ENCODE results near the gene DUSP28. TPM values are rescaled to one million over a fixed set of nuclear protein-coding genes. Genes with fewer than 3 reads are reported as not detected.

DUSP28 gene
- total and polyA plus RNA-seq, 2 of the 13 experiments (the other 11 are each of a cell fraction or from before 2014, with no cell fraction given), result 5.2 to 8.6 TPM

GRCh38 chr2:240597419-240598181 lies 37.4 kb downstream of the DUSP28 start (continued):
- TF ChIP-seq TERF1 (CRISPR knock-in tag; IDR thresholded peaks at IDR 0.05), result no peak
- no peak for TF ChIP-seq ATF4 (CRISPR knock-in tag; IDR thresholded peaks at IDR 0.05)
- no peak for TF ChIP-seq MLLT10 (CRISPR knock-in tag; IDR thresholded peaks at IDR 0.05)
- TF ChIP-seq EP300 (IDR thresholded peaks at IDR 0.05; ENCODE audit: low read depth in 2 of 2, low read length in 2 of 2), result peak in 1 of 2 experiments; percentile 75; a peak in 1 of 4 replicates
- no peak for TF ChIP-seq EP300 (CRISPR knock-in tag; IDR thresholded peaks at IDR 0.05; ENCODE audit: borderline replicate concordance)
- TF ChIP-seq ZNF646 (CRISPR knock-in tag; IDR thresholded peaks at IDR 0.05), result no peak
- TF ChIP-seq HIC2 (CRISPR knock-in tag; IDR thresholded peaks at IDR 0.05; ENCODE audit: low read depth), result peak; percentile 85; the same call in 1 of the 2 replicates
- TF ChIP-seq ZNF430 (CRISPR knock-in tag; IDR thresholded peaks at IDR 0.05), result peak; percentile 73; the same call in 1 of the 2 replicates
- TF ChIP-seq ZNF747 (CRISPR knock-in tag; IDR thresholded peaks at IDR 0.05; ENCODE audit: borderline replicate concordance), result 0 out of 2 replicates have a peak, but pooled peaks have one; percentile 56
- peak; percentile 34; the same call in 1 of the 2 replicates for TF ChIP-seq CTCF (CRISPR knock-in tag; IDR thresholded peaks at IDR 0.05)
- peak; percentile 99 for TF ChIP-seq ZBTB7A (CRISPR knock-in tag; IDR thresholded peaks at IDR 0.05)
- no peak for TF ChIP-seq KLF6 (CRISPR knock-in tag; IDR thresholded peaks at IDR 0.05)
- 0 out of 2 replicates have a peak, but pooled peaks have one; percentile 38 for TF ChIP-seq ZNF460 (CRISPR knock-in tag; IDR thresholded peaks at IDR 0.05; ENCODE audit: borderline replicate concordance)
- no peak for TF ChIP-seq SP140L (CRISPR knock-in tag; IDR thresholded peaks at IDR 0.05; ENCODE audit: borderline replicate concordance)
- no peak for TF ChIP-seq AKAP8 (CRISPR knock-in tag; IDR thresholded peaks at IDR 0.05)
- no peak for TF ChIP-seq MBD4 (IDR thresholded peaks at IDR 0.05; ENCODE audit: borderline replicate concordance, low read length)
